Neural progenitor cell (in vitro differentiated cells): ENCODE results near the gene ANKRD6. TPM values are rescaled to one million over a fixed set of nuclear protein-coding genes. Genes with fewer than 3 reads are reported as not detected.

ENCODE experiments used
- DNase-seq: peaks from one replicate; pipeline ENCODE4 v3.0.0-alpha.2; 2016; ENCODE audit warnings: low spot score
- H2AFZ ChIP-seq: fragments of 200-600 bp; sonication (generic); replicated peaks from 2 replicates; pipeline ENCODE4 v1.6.1; 2016; ENCODE audit warnings: antibody characterized with exemption
- H3F3A ChIP-seq: fragments of 200-600 bp; sonication (generic); 2 replicates; pipeline ENCODE4 v1.6.1; 2016; ENCODE audit warnings: antibody characterized with exemption, low read depth
- H3K27ac ChIP-seq: fragments of 200-600 bp; sonication (generic); 2 replicates; pipeline ENCODE4 v1.5.1; 2016; ENCODE audit warnings: mild to moderate bottlenecking
- H3K27me3 ChIP-seq: fragments of 200-600 bp; sonication (generic); 2 replicates; pipeline ENCODE4 v1.6.1; 2016; ENCODE audit warnings: mild to moderate bottlenecking, moderate library complexity
- H3K36me3 ChIP-seq: fragments of 200-600 bp; sonication (generic); 2 replicates; pipeline ENCODE4 v1.5.1; 2016
- H3K4me1 ChIP-seq: fragments of 200-600 bp; sonication (generic); 2 replicates; pipeline ENCODE4 v1.6.1; 2016; ENCODE audit warnings: mixed run types
- H3K4me2 ChIP-seq: fragments of 200-600 bp; sonication (generic); 2 replicates; pipeline ENCODE4 v1.6.1; 2016
- H3K4me3 ChIP-seq: fragments of 200-600 bp; sonication (generic); 2 replicates; pipeline ENCODE4 v1.5.1; 2016
- H3K79me2 ChIP-seq: fragments of 200-600 bp; sonication (generic); 2 replicates; pipeline ENCODE4 v1.6.1; 2016; ENCODE audit warnings: low read depth
- H3K9ac ChIP-seq: fragments of 200-600 bp; sonication (generic); 2 replicates; pipeline ENCODE4 v1.6.1; 2016
- H3K9me3 ChIP-seq: fragments of 200-600 bp; sonication (generic); 2 replicates; pipeline ENCODE4 v1.5.1; 2016; ENCODE audit warnings: low read depth
- H4K20me1 ChIP-seq: fragments of 200-600 bp; sonication (generic); 2 replicates; pipeline ENCODE4 v1.6.1; 2016; ENCODE audit warnings: low read depth
- H3K27ac Mint-ChIP-seq: 3 replicates; pipeline ENCODE4 v1.8.0; 2021; ENCODE audit warnings: mixed read lengths
- H3K27me3 Mint-ChIP-seq: 2 replicates; pipeline ENCODE4 v1.8.0; 2022; ENCODE audit warnings: low read depth, mild to moderate bottlenecking, inconsistent platforms, moderate library complexity, mixed read lengths; ENCODE audit not compliant: insufficient read depth
- H3K36me3 Mint-ChIP-seq: 3 replicates; pipeline ENCODE4 v1.8.0; 2021; ENCODE audit warnings: mixed read lengths
- H3K4me1 Mint-ChIP-seq: 3 replicates; pipeline ENCODE4 v1.8.0; 2021; ENCODE audit warnings: mixed read lengths
- H3K4me3 Mint-ChIP-seq: 3 replicates; pipeline ENCODE4 v1.8.0; 2021; ENCODE audit warnings: mild to moderate bottlenecking, moderate library complexity, mixed read lengths
- H3K9me3 Mint-ChIP-seq: 3 replicates; pipeline ENCODE4 v1.8.0; 2020; ENCODE audit warnings: mixed read lengths
- CTCF ChIP-seq: fragments of 200-600 bp; sonication (generic); IDR thresholded peaks from 2 replicates; pipeline ENCODE4 v1.5.1; 2017; ENCODE audit warnings: antibody characterized with exemption, mild to moderate bottlenecking
- EZH2 ChIP-seq: fragments of 200-600 bp; sonication (generic); IDR thresholded peaks from 2 replicates; pipeline ENCODE4 v1.6.1; 2017; ENCODE audit warnings: antibody characterized with exemption, mild to moderate bottlenecking, moderate library complexity
- EZH2phosphoT487 ChIP-seq: fragments of 200-600 bp; sonication (generic); IDR thresholded peaks from 2 replicates; pipeline ENCODE4 v1.6.1; 2017; ENCODE audit warnings: antibody characterized with exemption
- total RNA-seq: library from RNA; depleted of rRNA; stranded (reverse); fragments of >200 nt; gene quantifications from 2 replicates; pipeline ENCODE4 v1.2.3, GENCODE V29; 2015; ENCODE audit warnings: low replicate concordance

ANKRD6 gene
- total RNA-seq, 1 donor from 2014 or later, result 36.3 TPM

GRCh38 chr6:89566930-89567629 lies 134.1 kb downstream of the ANKRD6 start:
- Mint-ChIP-seq H3K36me3 (peaks cover 13% of the 10 kb centered on the region), H3K27me3 (peaks cover 11% of the 10 kb centered on the region), H3K9me3 (peaks cover 2% of the 10 kb centered on the region), H3K4me1 (peaks cover 67% of the 10 kb centered on the region), H3K4me3 (peak overlapping the region; percentile 78), H3K27ac (peak overlapping the region; percentile 100)
- H3K36me3 ChIP-seq, result no peaks in the 10 kb centered on the region
- H4K20me1 ChIP-seq, result no peaks in the 10 kb centered on the region
- H3K4me3 ChIP-seq, result no peak overlapping the region
- DNase-seq, result peak; percentile 94
- no peaks in the 10 kb centered on the region for H3K79me2 ChIP-seq
- H3F3A ChIP-seq, result peaks cover 30% of the 10 kb centered on the region
- H3K27me3 ChIP-seq, result no peaks in the 10 kb centered on the region
- H3K4me2 ChIP-seq, result peak overlapping the region; percentile 69
- H3K4me1 ChIP-seq, result peaks cover 64% of the 10 kb centered on the region
- no peak overlapping the region for H3K9ac ChIP-seq
- H3K27ac ChIP-seq, result peak overlapping the region; percentile 94
- H2AFZ ChIP-seq, result no peak overlapping the region
- no peak for TF ChIP-seq EZH2phosphoT487
- TF ChIP-seq CTCF, result no peak
- TF ChIP-seq EZH2, result no peak
- H3K9me3 ChIP-seq, result no peaks in the 10 kb centered on the region

DNA sequence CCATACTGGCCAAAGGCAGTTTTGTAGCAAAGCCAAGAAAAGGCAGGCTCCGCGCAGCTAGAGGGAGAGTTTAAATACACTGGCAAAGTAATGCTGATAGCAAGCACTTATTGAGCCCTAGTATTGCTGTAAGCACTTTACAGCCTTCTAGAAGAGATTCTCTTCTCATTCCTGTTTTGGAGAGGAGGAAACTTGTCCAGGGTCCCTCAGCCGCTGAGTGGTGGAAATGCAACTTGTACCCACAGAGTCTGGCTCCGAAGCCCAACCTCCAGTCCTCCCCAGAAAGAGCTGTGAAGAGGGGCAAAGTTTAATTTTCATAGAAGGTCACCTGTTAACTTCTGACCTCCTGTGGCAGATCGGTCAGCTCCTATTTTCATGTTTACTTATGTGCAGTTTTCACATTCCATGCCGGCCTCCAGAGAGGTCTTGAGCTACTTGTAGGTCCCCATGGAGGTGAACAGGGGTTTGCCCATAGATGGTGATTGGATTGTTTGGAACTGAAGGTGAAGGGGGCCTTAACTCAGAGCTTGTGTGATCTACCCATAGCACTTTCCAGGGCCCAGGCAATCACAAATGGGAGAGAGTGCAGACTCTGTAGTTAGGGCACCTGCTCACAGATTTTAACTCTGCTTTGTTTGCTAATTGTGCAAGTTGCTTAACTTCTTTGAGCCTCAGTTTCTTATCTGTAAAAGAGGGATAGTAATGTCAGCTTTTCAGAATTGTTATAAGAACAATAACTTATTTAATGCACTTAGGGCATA lies 134.9 kb downstream of the ANKRD6 start:
- no peak overlapping the region for H3K9ac ChIP-seq
- no peaks in the 10 kb centered on the region for H3K27me3 ChIP-seq
- no peak overlapping the region for H3K4me3 ChIP-seq
- no peak for TF ChIP-seq EZH2
- no peak for TF ChIP-seq EZH2phosphoT487
- no peak for TF ChIP-seq CTCF
- Mint-ChIP-seq H3K4me3 (peak overlapping the region; percentile 78), H3K4me1 (peaks cover 60% of the 10 kb centered on the region), H3K27ac (peak overlapping the region; percentile 100), H3K36me3 (peaks cover 17% of the 10 kb centered on the region), H3K9me3 (peaks cover 2% of the 10 kb centered on the region), H3K27me3 (peaks cover 8% of the 10 kb centered on the region)
- peaks cover 27% of the 10 kb centered on the region for H3F3A ChIP-seq
- H3K27ac ChIP-seq, result peak overlapping the region; percentile 94
- no peak overlapping the region for H2AFZ ChIP-seq
- peak overlapping the region; percentile 69 for H3K4me2 ChIP-seq
- no peaks in the 10 kb centered on the region for H3K79me2 ChIP-seq
- H3K36me3 ChIP-seq, result no peaks in the 10 kb centered on the region
- peaks cover 57% of the 10 kb centered on the region for H3K4me1 ChIP-seq
- no peaks in the 10 kb centered on the region for H3K9me3 ChIP-seq
- DNase-seq, result no peak
- H4K20me1 ChIP-seq, result no peaks in the 10 kb centered on the region

DNA sequence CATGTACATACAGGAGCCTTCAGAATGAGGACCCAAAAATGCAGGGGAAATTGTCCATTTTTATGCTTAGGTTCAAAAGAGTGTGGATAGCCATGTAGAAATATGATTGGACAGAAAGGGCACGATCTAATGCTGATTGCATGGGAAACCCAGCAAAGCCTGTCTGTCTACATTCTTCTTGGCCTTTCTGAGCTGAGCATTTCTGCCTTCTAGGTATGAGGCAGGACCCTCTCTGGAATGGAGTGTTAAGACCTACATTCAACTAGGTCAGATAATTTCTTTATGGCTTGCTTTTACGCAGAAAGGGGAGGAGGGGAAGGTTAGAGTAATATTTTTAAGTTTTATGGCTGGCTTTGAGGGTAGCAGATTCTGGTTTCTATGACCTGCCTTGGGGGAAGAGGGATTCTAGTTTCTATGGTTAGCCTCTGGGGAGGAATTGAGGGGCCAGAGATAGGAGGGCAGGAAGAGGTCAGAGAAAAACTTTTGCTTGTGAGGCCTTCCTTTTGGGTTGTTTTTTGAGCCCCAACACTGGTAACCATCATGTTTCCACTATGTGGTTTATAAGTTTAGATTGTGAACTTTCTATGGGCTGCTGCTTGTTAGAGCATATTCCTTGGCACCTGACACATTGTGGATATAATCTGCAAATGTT lies 142.1 kb downstream of the ANKRD6 start:
- H3K9me3 ChIP-seq, result no peaks in the 10 kb centered on the region
- no peaks in the 10 kb centered on the region for H3F3A ChIP-seq
- H3K4me1 ChIP-seq, result no peaks in the 10 kb centered on the region
- Mint-ChIP-seq H3K4me3 (no peak overlapping the region), H3K36me3 (peaks cover 17% of the 10 kb centered on the region), H3K27ac (peak overlapping the region; percentile 85), H3K4me1 (no peaks in the 10 kb centered on the region), H3K9me3 (peaks cover 2% of the 10 kb centered on the region), H3K27me3 (peaks cover 9% of the 10 kb centered on the region)
- no peaks in the 10 kb centered on the region for H4K20me1 ChIP-seq
- TF ChIP-seq CTCF (no peak), EZH2 (no peak), EZH2phosphoT487 (no peak)
- H3K27me3 ChIP-seq, result no peaks in the 10 kb centered on the region
- no peak overlapping the region for H3K4me3 ChIP-seq
- no peaks in the 10 kb centered on the region for H3K79me2 ChIP-seq
- no peak overlapping the region for H3K27ac ChIP-seq
- no peak overlapping the region for H3K4me2 ChIP-seq
- H3K9ac ChIP-seq, result no peak overlapping the region
- H3K36me3 ChIP-seq, result no peaks in the 10 kb centered on the region
- H2AFZ ChIP-seq, result no peak overlapping the region
- no peak for DNase-seq
